ENCODE results near the gene FMR1.

The FMR1 gene

GRCh38 chrX:147962476-147962875 is 50.8 kb downstream of the FMR1 start:
- Histone ChIP-seq H3K4me1 (ENCODE audit: control insufficient read depth, insufficient read depth, low read length) (no peaks in the 10 kb centered on the region), H3K9ac (ENCODE audit: low read depth, low read length) (no peak overlapping the region), H3K4me3 (ENCODE audit: low read depth, low read length) (no peak overlapping the region), H3K9me3 (ENCODE audit: control insufficient read depth, insufficient read depth, low read length) (peaks cover 2% of the 10 kb centered on the region), H3K36me3 (ENCODE audit: control insufficient read depth, insufficient read depth, low read length) (no peaks in the 10 kb centered on the region), H3K27me3 (ENCODE audit: control insufficient read depth, insufficient read depth, low read length) (no peaks in the 10 kb centered on the region)

GRCh38 chrX:147978931-147979330 is 67.2 kb downstream of the FMR1 start:
- Histone ChIP-seq H3K9me3 (ENCODE audit: control insufficient read depth, insufficient read depth, low read length) (no peaks in the 10 kb centered on the region), H3K27me3 (ENCODE audit: control insufficient read depth, insufficient read depth, low read length) (no peaks in the 10 kb centered on the region), H3K4me3 (ENCODE audit: low read depth, low read length) (no peak overlapping the region), H3K4me1 (ENCODE audit: control insufficient read depth, insufficient read depth, low read length) (no peaks in the 10 kb centered on the region), H3K36me3 (ENCODE audit: control insufficient read depth, insufficient read depth, low read length) (no peaks in the 10 kb centered on the region), H3K9ac (ENCODE audit: low read depth, low read length) (no peak overlapping the region)

- no peak within 1 kb of the TSS for H3K4me3 ChIP-seq (ENCODE audit: low read depth, low read length)
- H3K9ac ChIP-seq (ENCODE audit: low read depth, low read length), result no peak within 1 kb of the TSS
- no peaks in the 10 kb centered on the region for H3K36me3 ChIP-seq (ENCODE audit: control insufficient read depth, insufficient read depth, low read length)
- H3K27me3 ChIP-seq (ENCODE audit: control insufficient read depth, insufficient read depth, low read length), result no peaks in the 10 kb centered on the region
- H3K4me1 ChIP-seq (ENCODE audit: control insufficient read depth, insufficient read depth, low read length), result no peaks in the 10 kb centered on the region
- H3K9me3 ChIP-seq (ENCODE audit: control insufficient read depth, insufficient read depth, low read length), result peaks cover 3% of the 10 kb centered on the region
Observed at GRCh38 chrX:147981038-147981752, 69.5 kb downstream of the FMR1 start, which contains the start of gene FMR1NB. Gene FMR1NB, plus strand, starts transcription at chrX:147981337. Its CDS starts 66 bp downstream, at chrX:147981403.
